GM19455 (cell line): ENCODE measurements around the gene IFTAP.

Source experiments
- ATAC-seq: cut with Tn5 transposase; IDR thresholded peaks from one replicate; pipeline ENCODE4 v1.9.1; 2021; ENCODE audit not compliant: unreplicated experiment

Gene IFTAP

DNA sequence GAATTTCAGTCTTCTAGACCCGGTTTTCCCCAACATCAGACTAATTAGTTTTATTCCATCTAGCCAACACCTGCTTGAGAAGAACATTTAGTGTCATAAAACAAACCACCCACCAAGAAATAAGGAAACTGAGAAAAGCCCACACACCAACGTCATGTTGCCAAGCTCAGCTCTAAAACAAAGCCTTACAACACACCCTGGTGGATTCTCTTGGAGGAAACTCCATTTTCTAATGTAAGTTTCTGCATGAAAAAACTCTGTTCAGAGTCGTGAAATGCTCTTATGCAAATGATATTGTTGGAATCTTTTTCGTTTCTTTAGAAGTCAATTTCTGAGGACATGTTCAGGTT is 108.7 kb downstream of the IFTAP start:
- peak; percentile 49 for ATAC-seq
